Activated CD4-positive, alpha-beta T cell treated with anti-CD3 and anti-CD28 coated beads, Interleukin-10, Interleukin-2, amounts not matched to agents 100 ng/mL and 50 ng/mL, durations not matched to agents 16 hours and 8 hours (primary cell): ENCODE results near the gene LNX1.

ENCODE experiments used
- DNase-seq: peaks from one replicate; pipeline ENCODE4 v3.0.0-alpha.2; 2020

The LNX1 gene

GRCh38 chr4:53591372-53591892 lies at the start of gene LNX1:
LNX1 (minus strand) TSS chr4:53591486; CDS start chr4:53574002, 17,484 bp downstream.
- no peak for DNase-seq

- no peak for DNase-seq
Observed at GRCh38 chr4:53640576-53641453, 49.5 kb upstream of the LNX1 start.

DNA sequence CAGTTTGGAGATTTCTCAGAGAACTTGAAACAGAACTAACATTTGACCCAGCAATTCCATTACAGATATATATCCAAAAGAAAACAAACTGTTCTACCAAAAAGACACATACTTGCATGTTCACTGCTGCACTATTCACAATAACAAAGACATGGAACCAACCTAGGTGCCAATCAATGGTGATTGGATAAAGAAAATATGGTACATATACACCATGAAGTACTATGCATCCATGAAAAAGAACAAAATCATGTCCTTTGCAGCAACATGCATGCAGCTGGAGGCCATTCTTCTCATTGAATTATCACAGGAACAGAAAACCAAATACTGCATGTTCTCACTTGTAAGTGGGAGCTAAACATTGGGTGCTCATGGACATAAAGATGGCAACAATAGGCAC lies 47.6 kb upstream of the LNX1 start:
- DNase-seq: no peak

GRCh38 chr4:53637348-53637747 lies 46.1 kb upstream of the LNX1 start:
- no peak for DNase-seq

- no peak for DNase-seq
Observed at GRCh38 chr4:53635697-53636483, 44.6 kb upstream of the LNX1 start.

GRCh38 chr4:53633608-53634007 lies 42.3 kb upstream of the LNX1 start:
- no peak for DNase-seq

DNA sequence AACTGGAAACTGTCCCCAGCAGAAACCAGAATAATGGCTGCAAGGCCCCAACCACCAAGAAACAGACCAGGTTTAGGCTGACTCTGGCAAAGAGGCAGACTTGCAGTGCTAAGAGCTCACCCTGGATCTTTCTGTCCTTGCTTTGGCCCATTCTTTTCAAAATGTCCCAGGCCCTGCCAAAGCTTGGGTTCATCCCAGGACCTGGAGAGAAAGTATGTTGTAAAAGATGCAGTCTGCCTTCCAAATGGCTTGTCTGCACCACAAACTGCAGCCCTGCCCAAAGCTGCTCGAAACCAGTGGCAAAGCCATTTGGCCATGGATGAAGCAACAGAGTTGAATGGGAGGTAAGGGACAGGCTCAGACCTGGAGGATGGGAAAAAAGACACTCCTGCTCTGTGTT lies 38.0 kb upstream of the LNX1 start:
- no peak for DNase-seq

DNA sequence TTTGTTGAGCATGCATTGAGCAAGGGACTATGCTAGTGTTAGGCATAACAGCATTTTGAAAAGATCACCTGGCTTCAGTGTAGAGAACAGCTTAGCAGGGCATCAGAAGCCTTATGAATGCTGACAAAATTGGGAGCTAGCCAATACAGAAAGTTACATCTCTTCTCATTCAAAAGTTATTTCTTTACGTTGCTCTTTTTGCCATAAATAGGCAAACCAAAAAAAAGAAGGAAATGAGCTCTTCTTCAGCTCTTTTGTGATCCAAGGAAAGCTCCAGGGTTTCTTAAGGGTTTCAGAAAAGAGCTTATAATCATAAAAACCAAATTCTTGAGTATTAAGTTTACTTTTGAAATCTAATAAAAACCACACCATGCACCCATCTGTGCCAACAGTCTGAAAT lies 35.2 kb upstream of the LNX1 start:
- DNase-seq: no peak

- no peak for DNase-seq
Observed at GRCh38 chr4:53625888-53626287, 34.6 kb upstream of the LNX1 start.

DNA sequence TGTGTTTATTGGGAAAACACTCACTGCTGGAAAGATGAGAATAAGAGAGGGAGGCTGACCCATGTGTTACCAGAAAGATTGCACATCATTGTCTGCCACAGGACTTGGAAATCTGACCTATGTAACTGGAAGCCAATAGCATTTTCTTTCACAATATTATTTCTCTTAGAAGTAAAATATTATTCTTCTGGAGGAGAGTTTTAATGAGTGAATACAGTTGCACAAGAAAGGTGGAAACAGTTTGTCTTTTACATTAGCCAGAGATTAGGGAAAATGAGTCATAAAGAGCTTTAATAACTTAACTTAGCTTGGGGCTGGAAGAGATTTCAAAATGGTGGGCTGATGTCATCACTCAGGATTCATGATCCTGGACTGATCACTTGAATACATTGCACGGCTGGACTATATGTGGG lies 31.5 kb upstream of the LNX1 start:
- no peak for DNase-seq

DNA sequence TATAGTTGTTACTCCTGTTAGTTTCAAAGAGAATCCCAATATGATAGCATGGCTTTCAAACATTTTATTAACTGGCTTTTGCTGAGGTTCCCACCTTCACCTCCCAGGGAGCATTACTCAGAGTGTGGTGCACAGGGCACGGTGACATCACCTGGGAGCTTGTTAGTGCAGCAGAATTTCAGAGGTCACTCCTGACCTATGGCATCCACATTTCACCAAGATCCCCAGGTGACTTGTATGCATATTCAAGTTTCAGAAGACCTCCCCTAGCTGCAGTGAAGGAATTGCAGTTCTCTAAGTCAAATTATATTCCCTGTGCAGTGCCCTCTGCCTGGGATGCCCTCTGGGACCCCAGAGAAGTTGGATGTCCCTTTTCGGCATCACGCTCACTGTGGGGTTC lies 29.7 kb upstream of the LNX1 start:
- DNase-seq: no peak

GRCh38 chr4:53619431-53619830 lies 28.1 kb upstream of the LNX1 start:
- no peak for DNase-seq

GRCh38 chr4:53618321-53618720 lies 27.0 kb upstream of the LNX1 start:
- no peak for DNase-seq

DNA sequence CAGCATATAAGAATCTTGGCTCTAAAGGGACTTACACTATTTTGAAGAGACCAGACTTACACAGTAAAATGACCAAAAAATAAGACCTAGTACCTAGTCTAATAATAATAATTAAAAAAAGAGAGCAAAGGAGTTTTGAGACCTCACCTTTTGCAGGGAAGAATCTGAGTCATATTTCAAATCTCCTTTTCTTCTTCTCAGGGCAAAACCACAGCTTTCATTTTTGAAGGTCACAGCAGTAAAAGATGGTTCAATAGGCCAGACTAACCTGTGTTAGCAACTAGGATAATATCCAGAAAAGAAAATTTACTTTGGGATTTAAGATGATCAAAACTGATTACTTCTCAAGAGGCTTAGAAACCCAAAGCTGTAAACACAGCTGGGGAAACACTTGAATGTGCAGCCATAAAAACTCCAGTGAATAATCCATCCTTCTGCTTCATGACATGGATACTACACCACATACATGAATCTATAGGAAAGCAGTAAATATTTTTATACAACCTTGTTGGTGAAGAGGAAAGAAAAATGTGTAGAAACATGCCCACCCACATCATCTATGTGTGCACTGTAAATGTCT lies 25.9 kb upstream of the LNX1 start:
- DNase-seq: no peak

GRCh38 chr4:53616219-53616618 lies 24.9 kb upstream of the LNX1 start:
- no peak for DNase-seq

GRCh38 chr4:53614591-53614990 lies 23.3 kb upstream of the LNX1 start:
- no peak for DNase-seq

- DNase-seq: no peak
Observed at GRCh38 chr4:53613428-53613827, 22.1 kb upstream of the LNX1 start.

GRCh38 chr4:53608649-53609048 lies 17.4 kb upstream of the LNX1 start:
- no peak for DNase-seq

DNA sequence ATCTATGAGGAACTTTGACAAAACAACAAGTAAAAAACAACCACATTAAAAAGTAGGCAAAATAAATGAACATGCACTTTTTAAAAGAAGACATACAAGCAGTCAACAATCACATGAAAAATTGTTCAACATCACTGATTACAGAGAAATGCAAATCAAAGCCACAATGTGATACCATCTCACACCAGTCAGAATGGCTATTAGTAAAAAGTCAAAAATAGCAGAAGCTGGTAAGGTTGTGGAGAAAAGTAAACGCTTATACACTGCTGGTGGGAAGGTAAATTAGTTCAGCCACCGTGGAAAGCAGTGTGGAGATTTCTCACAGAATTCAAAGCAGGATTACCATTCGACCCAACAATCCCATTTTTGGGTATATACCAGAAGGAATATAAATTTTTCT lies 17.0 kb upstream of the LNX1 start:
- no peak for DNase-seq

- DNase-seq: no peak
Observed at GRCh38 chr4:53605783-53606182, 14.5 kb upstream of the LNX1 start.

GRCh38 chr4:53602390-53602789 lies 11.1 kb upstream of the LNX1 start:
- no peak for DNase-seq

DNA sequence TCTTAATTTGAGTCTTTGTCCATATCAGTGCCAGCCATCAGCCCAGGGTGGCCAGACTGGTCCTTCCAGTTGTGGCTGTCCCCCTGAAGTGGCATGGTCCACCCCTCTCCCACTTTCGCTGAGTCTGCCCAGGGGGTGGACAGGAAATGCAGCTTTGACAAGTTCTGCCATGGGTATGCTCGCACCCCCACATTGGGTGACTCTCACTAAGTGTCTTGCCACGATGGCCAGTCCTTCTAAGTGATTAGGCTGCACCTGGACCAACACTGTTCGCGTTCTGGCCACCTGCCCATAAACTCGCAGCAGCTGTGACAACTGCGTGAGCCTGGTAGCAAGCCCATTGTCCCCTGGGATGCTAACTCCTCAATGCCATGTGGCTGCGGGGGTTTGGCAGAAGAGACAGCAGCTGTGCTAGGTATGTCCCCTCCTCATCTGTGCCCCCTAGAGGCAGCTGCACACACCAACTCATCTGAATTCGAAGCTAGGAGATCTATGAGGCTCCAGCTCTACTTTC lies 10.0 kb upstream of the LNX1 start:
- DNase-seq: no peak

- no peak for DNase-seq
Observed at GRCh38 chr4:53599632-53600031, 8.3 kb upstream of the LNX1 start.
